Testis (tissue), 5 donors: ENCODE results near the gene ANKRD49. TPM values are rescaled to one million over a fixed set of nuclear protein-coding genes. Genes with fewer than 3 reads are reported as not detected.

ENCODE experiments used
- DNase-seq: peaks from one replicate; pipeline ENCODE4 v3.0.0-alpha.2; 2019
- H3K27ac ChIP-seq, 2 donors: fragments of 200-600 bp; sonication (generic); one replicate each; pipeline ENCODE4 v1.5.1; 2019
- H3K27me3 ChIP-seq: fragments of 200-600 bp; sonication (generic); one replicate; pipeline ENCODE4 v1.5.1; 2019
- H3K36me3 ChIP-seq: fragments of 200-600 bp; sonication (generic); one replicate; pipeline ENCODE4 v1.5.1; 2017; ENCODE audit warnings: low read depth; ENCODE audit errors: missing control alignments
- H3K4me1 ChIP-seq: fragments of 200-600 bp; sonication (generic); one replicate; pipeline ENCODE4 v1.5.1; 2019
- H3K4me3 ChIP-seq, 2 donors: fragments of 200-600 bp; sonication (generic); one replicate each; pipeline ENCODE4 v1.5.1; 2017 to 2019
- H3K9me3 ChIP-seq: fragments of 200-600 bp; sonication (generic); one replicate; pipeline ENCODE4 v1.5.1; 2017
- CTCF ChIP-seq, 3 experiments: fragments of 450-650 bp in 2 of 3; fragments of 200-600 bp in 1 of 3; sonication (generic) in 1 of 3; IDR thresholded peaks; one replicate each; pipeline ENCODE4 v1.5.1; 2016 to 2019; ENCODE audit warnings: antibody characterized with exemption in 3 of 3, mild to moderate bottlenecking in 2 of 3, moderate library complexity in 1 of 3
- POLR2A ChIP-seq: fragments of 450-650 bp; IDR thresholded peaks from one replicate; pipeline ENCODE4 v1.6.1; 2017; ENCODE audit warnings: antibody characterized with exemption, mild to moderate bottlenecking, moderate library complexity
- WGBS, 2 donors: methylation state at CpG; one replicate each; pipeline ENCODE4 v1.1.5; 2018; 5-methylcytosine and 5-hydroxymethylcytosine counted together
- intact Hi-C: fragments of 100-400 bp; cut with DNase I; formaldehyde crosslinking; loops from one replicate; pipeline ENCODE4 v1.15.1; 2023; ENCODE audit warnings: low total_unique reads
- long read RNA-seq, 2 donors: transcript quantifications; one replicate each; lab custom pipeline, GENCODE V29; 2026
- polyA plus RNA-seq: library from polyadenylated mRNA; stranded (reverse); fragments of 350-450 nt; fragmentation: Illumina TruSeq; extraction: RNeasy Lipid Tissue Mini Kit (QIAGEN cat#74804); gene quantifications from one replicate; pipeline ENCODE4 v1.2.3, GENCODE V29; 2014; ENCODE audit warnings: low read depth, low replicate concordance; ENCODE audit not compliant: insufficient read depth
- total RNA-seq, 2 donors: library from RNA; depleted of rRNA; stranded (reverse); fragments of >200 nt; gene quantifications; one replicate each; pipeline ENCODE4 v1.2.3, GENCODE V29; 2016

The ANKRD49 gene, protein sequence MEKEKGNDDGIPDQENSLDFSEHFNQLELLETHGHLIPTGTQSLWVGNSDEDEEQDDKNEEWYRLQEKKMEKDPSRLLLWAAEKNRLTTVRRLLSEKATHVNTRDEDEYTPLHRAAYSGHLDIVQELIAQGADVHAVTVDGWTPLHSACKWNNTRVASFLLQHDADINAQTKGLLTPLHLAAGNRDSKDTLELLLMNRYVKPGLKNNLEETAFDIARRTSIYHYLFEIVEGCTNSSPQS
- total RNA-seq: 10 to 100 TPM; 13.4 to 14.8 TPM
- 11.3 TPM for polyA plus RNA-seq
- long read RNA-seq, donor 1, transcript ANKRD49-208 (2 exons, 3,002 nt): major isoform, 11 of 15 reads
- long read RNA-seq, donor 1, partial matches to known transcripts: 0 of 15 reads
- long read RNA-seq, donor 1, other reads (novel, unspliced or antisense): 0 of 15 reads
- long read RNA-seq, donor 2, transcript ANKRD49-208 (2 exons, 3,002 nt): major isoform, 5 of 12 reads
- long read RNA-seq, donor 2, partial matches to known transcripts: 0 of 12 reads
- long read RNA-seq, donor 2, other reads (novel, unspliced or antisense): 0 of 12 reads

DNA sequence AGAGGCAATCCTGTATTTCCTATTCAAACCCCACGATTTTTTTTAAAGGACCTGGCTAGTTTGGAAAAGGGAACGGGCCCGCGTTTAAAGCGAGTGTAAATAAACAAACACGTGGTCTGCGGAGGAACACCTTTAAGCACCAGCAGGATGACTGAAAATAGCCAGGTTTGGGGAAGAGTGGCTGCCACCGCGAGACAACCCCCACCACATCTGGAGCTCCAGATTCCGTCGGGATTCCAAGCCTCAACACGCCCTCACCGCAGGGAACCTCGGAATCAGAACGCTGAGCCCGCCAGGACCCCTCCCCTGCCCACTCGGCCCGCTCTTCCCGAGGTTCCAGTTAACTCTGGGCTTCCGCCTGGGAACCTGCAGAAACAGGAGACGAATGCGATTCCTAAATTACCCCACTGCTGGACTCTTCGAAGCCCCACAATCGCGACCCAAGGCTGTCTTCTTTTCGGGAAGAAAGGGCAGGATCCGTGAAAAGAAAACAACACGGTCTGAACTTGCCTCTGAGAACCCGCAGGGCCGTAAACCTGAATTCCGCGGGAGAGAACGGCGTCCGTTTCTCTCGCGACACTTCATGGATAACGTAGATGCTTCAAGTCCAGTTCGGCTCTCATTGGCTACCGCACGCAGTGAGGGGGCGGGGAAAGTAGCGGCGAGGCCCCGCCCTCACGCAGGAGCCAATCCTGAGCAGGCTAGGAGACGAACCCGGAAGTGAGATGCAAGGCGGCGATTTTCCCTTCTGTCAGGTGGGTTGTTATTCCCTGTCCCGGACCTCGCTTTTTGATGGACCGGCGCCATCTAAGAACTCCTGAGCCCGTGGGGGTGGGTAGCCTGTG, at the start of gene ANKRD49, which contains the start of gene MRE11:
Gene ANKRD49 (plus strand): TSS at position 704 of the 845 bp plus-strand sequence. CDS start 2,710 bp downstream, outside the sequence.
Gene MRE11 (minus strand): TSS at position 564 of the 845 bp plus-strand sequence. CDS start 1,043 bp downstream, outside the sequence.
- H3K36me3 ChIP-seq: no peaks in the 10 kb centered on the region
- WGBS, 2 donors: 0% methylated on average over 30 to 55 of the region's 55 CpGs
- intact Hi-C loops: no loop called here
- H3K27me3 ChIP-seq: no peaks in the 10 kb centered on the region
- peak; percentile 99 for DNase-seq
- peak within 1 kb of the TSS; percentile 88 to 92 for H3K4me3 ChIP-seq
- TF ChIP-seq POLR2A: no peak
- TF ChIP-seq CTCF (IDR thresholded peaks at IDR 0.05): no peak
- H3K27ac ChIP-seq: peak within 1 kb of the TSS; percentile 63 to 83
- H3K9me3 ChIP-seq: no peaks in the 10 kb centered on the region
- peaks cover 4% of the 10 kb centered on the region for H3K4me1 ChIP-seq

GRCh38 chr11:94445641-94446040, 48.1 kb upstream of the ANKRD49 start:
- WGBS, 2 donors: 89 to 95% methylated on average over 1 of the region's 1 CpG
- Histone ChIP-seq H3K27ac (no peak overlapping the region), H3K9me3 (no peaks in the 10 kb centered on the region), H3K27me3 (no peaks in the 10 kb centered on the region), H3K4me3 (no peak overlapping the region), H3K4me1 (no peaks in the 10 kb centered on the region), H3K36me3 (no peaks in the 10 kb centered on the region)
- intact Hi-C loops: no loop called here
- no peak for DNase-seq
- TF ChIP-seq POLR2A (no peak), CTCF (IDR thresholded peaks at IDR 0.05) (no peak)

DNA sequence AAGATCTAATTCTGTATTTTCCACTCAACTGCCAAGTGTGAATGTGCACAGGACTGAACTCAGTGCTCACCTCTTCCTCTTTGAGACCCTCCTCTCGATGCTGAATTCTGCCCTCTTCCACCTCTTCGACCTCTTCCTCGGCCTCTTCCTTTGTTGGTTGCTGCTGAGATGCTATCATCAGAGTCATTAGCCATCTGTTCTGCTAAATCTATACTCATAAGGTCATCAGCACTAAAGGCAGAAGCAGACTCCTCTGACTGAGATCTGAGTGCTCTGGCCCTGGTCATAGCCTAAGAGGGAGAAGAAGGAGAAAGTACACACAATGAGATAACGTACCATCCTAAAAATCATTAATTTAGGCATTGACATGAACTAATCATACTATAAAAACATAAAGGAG, 46.6 kb upstream of the ANKRD49 start:
- WGBS, 2 donors: 80 to 87% methylated on average over 4 of the region's 4 CpGs
- H3K4me1 ChIP-seq: no peaks in the 10 kb centered on the region
- TF ChIP-seq CTCF (IDR thresholded peaks at IDR 0.05) (no peak), POLR2A (no peak)
- no peaks in the 10 kb centered on the region for H3K36me3 ChIP-seq
- H3K27ac ChIP-seq: no peak overlapping the region
- intact Hi-C loops: no loop called here
- no peaks in the 10 kb centered on the region for H3K9me3 ChIP-seq
- no peaks in the 10 kb centered on the region for H3K27me3 ChIP-seq
- no peak overlapping the region for H3K4me3 ChIP-seq
- DNase-seq: no peak

GRCh38 chr11:94449029-94449428, 44.8 kb upstream of the ANKRD49 start:
- intact Hi-C loops: no loop called here
- no peak overlapping the region for H3K4me3 ChIP-seq
- no peak for DNase-seq
- H3K36me3 ChIP-seq: no peaks in the 10 kb centered on the region
- no peaks in the 10 kb centered on the region for H3K4me1 ChIP-seq
- H3K27me3 ChIP-seq: no peaks in the 10 kb centered on the region
- H3K9me3 ChIP-seq: no peaks in the 10 kb centered on the region
- no peak overlapping the region for H3K27ac ChIP-seq
- WGBS, 2 donors: 94 to 98% methylated on average over 1 of the region's 1 CpG
- TF ChIP-seq POLR2A (no peak), CTCF (IDR thresholded peaks at IDR 0.05) (no peak)
